Measurements from ENCODE around the gene FOLR1. TPM values are rescaled to one million over a fixed set of nuclear protein-coding genes. Genes with fewer than 3 reads are reported as not detected.

FOLR1 gene
- total RNA-seq, 1 experiment from 2014 or later = not detected

- Histone ChIP-seq H3K27me3 (ENCODE audit: control insufficient read depth, insufficient read depth, low read length) (no peaks in the 10 kb centered on the region), H3K27ac (ENCODE audit: low read length) (no peak overlapping the region), H3K9me3 (ENCODE audit: control insufficient read depth, insufficient read depth, low read depth, low read length) (no peaks in the 10 kb centered on the region), H3K4me3 (ENCODE audit: low read depth in 2 of 2, low read length in 2 of 2) (no peak overlapping the region), H3K36me3 (ENCODE audit: control insufficient read depth, insufficient read depth, low read length) (no peaks in the 10 kb centered on the region), H3K4me1 (ENCODE audit: control insufficient read depth, insufficient read depth, low read length) (peaks cover 11% of the 10 kb centered on the region)
- CTCF ChIA-PET = no interaction called here
- POLR2A ChIA-PET = no interaction called here
- no peak for TF ChIP-seq SIN3A (IDR thresholded peaks at IDR 0.05; ENCODE audit: borderline replicate concordance, insufficient read depth, low read depth, low read length)
- no peak for TF ChIP-seq REST (IDR thresholded peaks at IDR 0.05; ENCODE audit: insufficient read depth in 1 of 2, low read depth in 2 of 2, low read length in 1 of 2)
- no peak for TF ChIP-seq POLR2AphosphoS5 (IDR thresholded peaks at IDR 0.05; ENCODE audit: low read depth, low read length)
- no peak for TF ChIP-seq CTCF (IDR thresholded peaks at IDR 0.05)
- no peak for TF ChIP-seq TCF7L2 (IDR thresholded peaks at IDR 0.05; ENCODE audit: low read depth, low read length)
- ATAC-seq = no peak
- no peak for DNase-seq (ENCODE audit: low read depth, low spot score)
- in situ Hi-C loops (cut with HindIII; ENCODE audit: low pct_unique_long_range_greater_than_20kb, low sequenced_read_pairs) = no loop called here
- intact Hi-C loops (cut with micrococcal nuclease; ENCODE audit: unreplicated experiment) = no loop called here
- no TSS peak for BruUV-seq (replicated peaks)
Measured at GRCh38 chr11:72220696-72221363, 28.9 kb downstream of the FOLR1 start.

- in situ Hi-C loops (cut with HindIII; ENCODE audit: low pct_unique_long_range_greater_than_20kb, low sequenced_read_pairs) = no loop called here
- BruUV-seq (replicated peaks) = no TSS peak
- POLR2A ChIA-PET = no interaction called here
- H3K4me1 ChIP-seq (ENCODE audit: control insufficient read depth, insufficient read depth, low read length) = peaks cover 11% of the 10 kb centered on the region
- H3K9me3 ChIP-seq (ENCODE audit: control insufficient read depth, insufficient read depth, low read depth, low read length) = no peaks in the 10 kb centered on the region
- TF ChIP-seq CTCF (IDR thresholded peaks at IDR 0.05) (no peak), SIN3A (IDR thresholded peaks at IDR 0.05; ENCODE audit: borderline replicate concordance, insufficient read depth, low read depth, low read length) (no peak), POLR2AphosphoS5 (IDR thresholded peaks at IDR 0.05; ENCODE audit: low read depth, low read length) (no peak), TCF7L2 (IDR thresholded peaks at IDR 0.05; ENCODE audit: low read depth, low read length) (no peak), REST (IDR thresholded peaks at IDR 0.05; ENCODE audit: insufficient read depth in 1 of 2, low read depth in 2 of 2, low read length in 1 of 2) (no peak)
- CTCF ChIA-PET = no interaction called here
- no peaks in the 10 kb centered on the region for H3K36me3 ChIP-seq (ENCODE audit: control insufficient read depth, insufficient read depth, low read length)
- no peaks in the 10 kb centered on the region for H3K27me3 ChIP-seq (ENCODE audit: control insufficient read depth, insufficient read depth, low read length)
- intact Hi-C loops (cut with micrococcal nuclease; ENCODE audit: unreplicated experiment) = no loop called here
- no peak overlapping the region for H3K27ac ChIP-seq (ENCODE audit: low read length)
- DNase-seq (ENCODE audit: low read depth, low spot score) (no peak), ATAC-seq (no peak)
- H3K4me3 ChIP-seq (ENCODE audit: low read depth in 2 of 2, low read length in 2 of 2) = no peak overlapping the region
Measured at GRCh38 chr11:72221386-72222075, 29.6 kb downstream of the FOLR1 start.
